Measurements from ENCODE around the gene SPN. TPM values are rescaled to one million over a fixed set of nuclear protein-coding genes. Genes with fewer than 3 reads are reported as not detected.

SPN gene
- total RNA-seq, 1 experiment from 2014 or later: 1.3 TPM

DNA sequence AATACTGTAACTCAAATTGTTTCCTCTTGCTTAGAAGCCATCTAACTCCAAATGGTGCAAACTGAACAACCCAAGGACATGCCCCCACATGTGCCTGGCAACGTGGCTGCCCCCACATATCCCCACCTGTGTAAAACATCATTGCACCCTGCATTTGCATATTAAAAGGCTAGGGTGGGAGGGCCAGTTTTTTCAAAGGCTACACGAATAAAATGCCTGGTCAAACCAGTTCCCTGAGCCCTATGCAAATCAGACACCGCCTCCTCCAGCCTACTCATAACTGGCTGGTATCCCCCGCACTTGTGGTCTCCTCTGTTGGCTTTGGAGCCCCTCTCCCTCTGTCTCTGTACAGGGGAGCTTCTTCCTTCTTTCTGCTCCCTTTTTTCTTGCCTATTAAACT is 56.0 kb downstream of the SPN start:
- in situ Hi-C loops (cut with HindIII; ENCODE audit: low pct_unique_long_range_greater_than_20kb, low sequenced_read_pairs): no loop called here
- H3K27ac ChIP-seq (ENCODE audit: low read length): no peak overlapping the region

More for the DNA sequence above, 56.0 kb downstream of the SPN start:
- Histone ChIP-seq H3K4me1 (ENCODE audit: control insufficient read depth, insufficient read depth, low read length) (no peaks in the 10 kb centered on the region), H3K9me3 (ENCODE audit: control insufficient read depth, insufficient read depth, low read depth, low read length) (no peaks in the 10 kb centered on the region), H3K4me3 (ENCODE audit: low read depth in 2 of 2, low read length in 2 of 2) (no peak overlapping the region), H3K27me3 (ENCODE audit: control insufficient read depth, insufficient read depth, low read length) (no peaks in the 10 kb centered on the region), H3K36me3 (ENCODE audit: control insufficient read depth, insufficient read depth, low read length) (no peaks in the 10 kb centered on the region)
- TF ChIP-seq POLR2AphosphoS5 (IDR thresholded peaks at IDR 0.05; ENCODE audit: low read depth, low read length): no peak
- TF ChIP-seq, protein P1, sequence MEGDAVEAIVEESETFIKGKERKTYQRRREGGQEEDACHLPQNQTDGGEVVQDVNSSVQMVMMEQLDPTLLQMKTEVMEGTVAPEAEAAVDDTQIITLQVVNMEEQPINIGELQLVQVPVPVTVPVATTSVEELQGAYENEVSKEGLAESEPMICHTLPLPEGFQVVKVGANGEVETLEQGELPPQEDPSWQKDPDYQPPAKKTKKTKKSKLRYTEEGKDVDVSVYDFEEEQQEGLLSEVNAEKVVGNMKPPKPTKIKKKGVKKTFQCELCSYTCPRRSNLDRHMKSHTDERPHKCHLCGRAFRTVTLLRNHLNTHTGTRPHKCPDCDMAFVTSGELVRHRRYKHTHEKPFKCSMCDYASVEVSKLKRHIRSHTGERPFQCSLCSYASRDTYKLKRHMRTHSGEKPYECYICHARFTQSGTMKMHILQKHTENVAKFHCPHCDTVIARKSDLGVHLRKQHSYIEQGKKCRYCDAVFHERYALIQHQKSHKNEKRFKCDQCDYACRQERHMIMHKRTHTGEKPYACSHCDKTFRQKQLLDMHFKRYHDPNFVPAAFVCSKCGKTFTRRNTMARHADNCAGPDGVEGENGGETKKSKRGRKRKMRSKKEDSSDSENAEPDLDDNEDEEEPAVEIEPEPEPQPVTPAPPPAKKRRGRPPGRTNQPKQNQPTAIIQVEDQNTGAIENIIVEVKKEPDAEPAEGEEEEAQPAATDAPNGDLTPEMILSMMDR (IDR thresholded peaks at IDR 0.05): no peak
- no peak for TF ChIP-seq SIN3A (IDR thresholded peaks at IDR 0.05; ENCODE audit: borderline replicate concordance, insufficient read depth, low read depth, low read length)
- TF ChIP-seq TCF7L2 (IDR thresholded peaks at IDR 0.05; ENCODE audit: low read depth, low read length): no peak
- TF ChIP-seq, protein P2, sequence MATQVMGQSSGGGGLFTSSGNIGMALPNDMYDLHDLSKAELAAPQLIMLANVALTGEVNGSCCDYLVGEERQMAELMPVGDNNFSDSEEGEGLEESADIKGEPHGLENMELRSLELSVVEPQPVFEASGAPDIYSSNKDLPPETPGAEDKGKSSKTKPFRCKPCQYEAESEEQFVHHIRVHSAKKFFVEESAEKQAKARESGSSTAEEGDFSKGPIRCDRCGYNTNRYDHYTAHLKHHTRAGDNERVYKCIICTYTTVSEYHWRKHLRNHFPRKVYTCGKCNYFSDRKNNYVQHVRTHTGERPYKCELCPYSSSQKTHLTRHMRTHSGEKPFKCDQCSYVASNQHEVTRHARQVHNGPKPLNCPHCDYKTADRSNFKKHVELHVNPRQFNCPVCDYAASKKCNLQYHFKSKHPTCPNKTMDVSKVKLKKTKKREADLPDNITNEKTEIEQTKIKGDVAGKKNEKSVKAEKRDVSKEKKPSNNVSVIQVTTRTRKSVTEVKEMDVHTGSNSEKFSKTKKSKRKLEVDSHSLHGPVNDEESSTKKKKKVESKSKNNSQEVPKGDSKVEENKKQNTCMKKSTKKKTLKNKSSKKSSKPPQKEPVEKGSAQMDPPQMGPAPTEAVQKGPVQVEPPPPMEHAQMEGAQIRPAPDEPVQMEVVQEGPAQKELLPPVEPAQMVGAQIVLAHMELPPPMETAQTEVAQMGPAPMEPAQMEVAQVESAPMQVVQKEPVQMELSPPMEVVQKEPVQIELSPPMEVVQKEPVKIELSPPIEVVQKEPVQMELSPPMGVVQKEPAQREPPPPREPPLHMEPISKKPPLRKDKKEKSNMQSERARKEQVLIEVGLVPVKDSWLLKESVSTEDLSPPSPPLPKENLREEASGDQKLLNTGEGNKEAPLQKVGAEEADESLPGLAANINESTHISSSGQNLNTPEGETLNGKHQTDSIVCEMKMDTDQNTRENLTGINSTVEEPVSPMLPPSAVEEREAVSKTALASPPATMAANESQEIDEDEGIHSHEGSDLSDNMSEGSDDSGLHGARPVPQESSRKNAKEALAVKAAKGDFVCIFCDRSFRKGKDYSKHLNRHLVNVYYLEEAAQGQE (IDR thresholded peaks at IDR 0.05; ENCODE audit: insufficient read depth in 1 of 2, low read depth in 2 of 2, low read length in 1 of 2): no peak
- BruUV-seq (replicated peaks): no TSS peak
- no peak for ATAC-seq
- ChIA-PET POLR2A (no interaction called here), CTCF (interaction anchor here (0.6 kb wide), 1 partner anchor 37 kb away, joined by 5 read pairs; no protein-coding TSS in a partner anchor)
- DNase-seq (ENCODE audit: low read depth, low spot score): no peak
- intact Hi-C loops (cut with micrococcal nuclease; ENCODE audit: unreplicated experiment): no loop called here

Other genes starting within 250 kb of the SPN start
- gene BOLA2, start 208.9 kb upstream of the SPN start, total RNA-seq (2021; ENCODE audit: unreplicated experiment): 8.5 TPM
- gene SLX1B, start 208.7 kb upstream of the SPN start, total RNA-seq (2021; ENCODE audit: unreplicated experiment): 48.3 TPM
- gene SULT1A4, start 203.3 kb upstream of the SPN start, total RNA-seq (2021; ENCODE audit: unreplicated experiment): 1.2 TPM
- 55.3 TPM for gene NPIPB12, start 156.8 kb upstream of the SPN start, total RNA-seq (2021; ENCODE audit: unreplicated experiment)
- 27.9 TPM for gene QPRT, start 15.9 kb downstream of the SPN start, total RNA-seq (2021; ENCODE audit: unreplicated experiment)
- 0.18 TPM for gene C16orf54, start 82.7 kb downstream of the SPN start, total RNA-seq (2021; ENCODE audit: unreplicated experiment)
- not detected for gene ZG16, start 115.0 kb downstream of the SPN start, total RNA-seq (2021; ENCODE audit: unreplicated experiment)
- 111 TPM for gene KIF22, start 127.5 kb downstream of the SPN start, total RNA-seq (2021; ENCODE audit: unreplicated experiment)
- gene MAZ, start 143.3 kb downstream of the SPN start, total RNA-seq (2021; ENCODE audit: unreplicated experiment): 426 TPM
- 9.7 TPM for gene PRRT2, start 148.9 kb downstream of the SPN start, total RNA-seq (2021; ENCODE audit: unreplicated experiment)
- 42.5 TPM for gene PAGR1, start 152.9 kb downstream of the SPN start, total RNA-seq (2021; ENCODE audit: unreplicated experiment)
- gene MVP, start 157.2 kb downstream of the SPN start, total RNA-seq (2021; ENCODE audit: unreplicated experiment): 107 TPM
- 71.6 TPM for gene CDIPT, start 200.0 kb downstream of the SPN start, total RNA-seq (2021; ENCODE audit: unreplicated experiment)
- 70.7 TPM for gene SEZ6L2, start 236.3 kb downstream of the SPN start, total RNA-seq (2021; ENCODE audit: unreplicated experiment)
- gene ASPHD1, start 237.2 kb downstream of the SPN start, total RNA-seq (2021; ENCODE audit: unreplicated experiment): 87.0 TPM